Measurements from ENCODE around the gene PPP4R3C. TPM values are rescaled to one million over a fixed set of nuclear protein-coding genes. Genes with fewer than 3 reads are reported as not detected.
"Not testable (repeated sequence)": the region's sequence is repeated elsewhere in the genome, so short reads cannot be mapped to it uniquely, and the experiment has no call there.

PPP4R3C gene
- not detected in 3 replicates for total RNA-seq
- long read RNA-seq: 0 reads

- TF ChIP-seq, protein P1, sequence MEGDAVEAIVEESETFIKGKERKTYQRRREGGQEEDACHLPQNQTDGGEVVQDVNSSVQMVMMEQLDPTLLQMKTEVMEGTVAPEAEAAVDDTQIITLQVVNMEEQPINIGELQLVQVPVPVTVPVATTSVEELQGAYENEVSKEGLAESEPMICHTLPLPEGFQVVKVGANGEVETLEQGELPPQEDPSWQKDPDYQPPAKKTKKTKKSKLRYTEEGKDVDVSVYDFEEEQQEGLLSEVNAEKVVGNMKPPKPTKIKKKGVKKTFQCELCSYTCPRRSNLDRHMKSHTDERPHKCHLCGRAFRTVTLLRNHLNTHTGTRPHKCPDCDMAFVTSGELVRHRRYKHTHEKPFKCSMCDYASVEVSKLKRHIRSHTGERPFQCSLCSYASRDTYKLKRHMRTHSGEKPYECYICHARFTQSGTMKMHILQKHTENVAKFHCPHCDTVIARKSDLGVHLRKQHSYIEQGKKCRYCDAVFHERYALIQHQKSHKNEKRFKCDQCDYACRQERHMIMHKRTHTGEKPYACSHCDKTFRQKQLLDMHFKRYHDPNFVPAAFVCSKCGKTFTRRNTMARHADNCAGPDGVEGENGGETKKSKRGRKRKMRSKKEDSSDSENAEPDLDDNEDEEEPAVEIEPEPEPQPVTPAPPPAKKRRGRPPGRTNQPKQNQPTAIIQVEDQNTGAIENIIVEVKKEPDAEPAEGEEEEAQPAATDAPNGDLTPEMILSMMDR (IDR thresholded peaks at IDR 0.05): no peak
Observed at GRCh38 chrX:27463187-27463586, at the start of gene PPP4R3C. PPP4R3C (minus strand) TSS chrX:27463341; CDS start chrX:27463296, 45 bp downstream.

DNA sequence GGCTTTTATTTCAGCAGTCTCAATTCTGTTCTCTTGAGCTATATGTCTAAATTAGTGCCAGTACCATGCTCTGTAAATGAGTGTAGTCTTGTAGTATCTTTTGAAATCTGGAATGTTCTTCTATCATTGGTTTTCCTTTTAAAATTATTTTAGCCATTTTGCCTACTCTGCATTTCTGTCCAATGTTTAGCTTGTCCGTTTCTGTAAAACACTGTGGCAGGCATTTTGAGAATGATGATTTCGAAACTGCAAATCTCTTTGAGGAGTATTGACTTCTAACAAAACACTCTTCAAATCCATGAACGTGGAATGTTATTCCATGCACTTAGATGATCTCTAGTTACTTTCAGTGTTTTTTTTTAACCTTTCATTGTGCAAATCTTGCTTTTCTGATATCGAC is 28.3 kb upstream of the PPP4R3C start:
- H3K27me3 Mint-ChIP-seq (ENCODE audit: low read depth): no peaks in the 10 kb centered on the region
- TF ChIP-seq, protein P1 (IDR thresholded peaks at IDR 0.05): no peak
- H3K4me3 Mint-ChIP-seq (ENCODE audit: unreplicated experiment): no peak overlapping the region
- H3K36me3 Mint-ChIP-seq (ENCODE audit: low read depth): no peaks in the 10 kb centered on the region
- H3K4me1 Mint-ChIP-seq (ENCODE audit: low read depth): no peaks in the 10 kb centered on the region
- peaks cover 9% of the 10 kb centered on the region for H3K9me3 Mint-ChIP-seq (ENCODE audit: low read depth)
- DNase-seq (ENCODE audit: low spot score): no peak
- no peak overlapping the region for H3K27ac Mint-ChIP-seq (ENCODE audit: unreplicated experiment)

More at GRCh38 chrX:27463187-27463586, at the start of gene PPP4R3C:
- H3K4me3 Mint-ChIP-seq (ENCODE audit: unreplicated experiment): no peak within 1 kb of the TSS
- H3K4me1 Mint-ChIP-seq (ENCODE audit: low read depth): no peaks in the 10 kb centered on the region
- no peaks in the 10 kb centered on the region for H3K27me3 Mint-ChIP-seq (ENCODE audit: low read depth)
- H3K36me3 Mint-ChIP-seq (ENCODE audit: low read depth): no peaks in the 10 kb centered on the region
- H3K27ac Mint-ChIP-seq (ENCODE audit: unreplicated experiment): no peak within 1 kb of the TSS
- peaks cover 17% of the 10 kb centered on the region for H3K9me3 Mint-ChIP-seq (ENCODE audit: low read depth)
- no peak for DNase-seq (ENCODE audit: low spot score)

GRCh38 chrX:27466051-27466450 is 2.9 kb upstream of the PPP4R3C start:
- Mint-ChIP-seq H3K27me3 (ENCODE audit: low read depth) (no peaks in the 10 kb centered on the region), H3K4me3 (ENCODE audit: unreplicated experiment) (no peak overlapping the region), H3K4me1 (ENCODE audit: low read depth) (no peaks in the 10 kb centered on the region), H3K27ac (ENCODE audit: unreplicated experiment) (no peak overlapping the region), H3K9me3 (ENCODE audit: low read depth) (peaks cover 13% of the 10 kb centered on the region), H3K36me3 (ENCODE audit: low read depth) (no peaks in the 10 kb centered on the region)
- no peak for DNase-seq (ENCODE audit: low spot score)
- TF ChIP-seq, protein P1 (IDR thresholded peaks at IDR 0.05): no peak

DNA sequence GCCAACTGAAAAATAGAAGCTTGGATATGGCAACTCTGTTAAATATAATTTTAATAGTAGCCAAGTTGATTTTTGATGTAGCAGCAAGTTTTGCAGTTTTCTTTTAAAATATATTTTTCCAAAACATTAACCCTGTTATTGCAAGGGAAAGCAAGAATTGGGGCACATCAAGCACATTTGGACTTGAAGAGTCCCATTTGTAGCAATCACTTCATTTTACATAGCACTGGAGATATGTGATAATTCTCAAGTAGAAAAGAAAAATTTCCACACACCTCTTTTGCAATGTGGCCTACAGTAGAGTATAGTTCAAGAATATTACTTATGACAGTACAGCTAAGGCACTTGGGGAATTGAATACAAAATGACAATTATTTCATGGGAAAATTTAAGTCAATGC is 1.9 kb upstream of the PPP4R3C start:
- Mint-ChIP-seq H3K4me3 (ENCODE audit: unreplicated experiment) (no peak overlapping the region), H3K36me3 (ENCODE audit: low read depth) (no peaks in the 10 kb centered on the region), H3K27me3 (ENCODE audit: low read depth) (no peaks in the 10 kb centered on the region), H3K27ac (ENCODE audit: unreplicated experiment) (no peak overlapping the region), H3K4me1 (ENCODE audit: low read depth) (no peaks in the 10 kb centered on the region), H3K9me3 (ENCODE audit: low read depth) (peaks cover 17% of the 10 kb centered on the region)
- no peak for DNase-seq (ENCODE audit: low spot score)
- TF ChIP-seq, protein P1 (IDR thresholded peaks at IDR 0.05): no peak

GRCh38 chrX:27459129-27459528 is 4.0 kb downstream of the PPP4R3C start:
- not testable (repeated sequence) for H3K27me3 Mint-ChIP-seq (ENCODE audit: low read depth); H3K36me3 Mint-ChIP-seq (ENCODE audit: low read depth); H3K4me1 Mint-ChIP-seq (ENCODE audit: low read depth); H3K27ac Mint-ChIP-seq (ENCODE audit: unreplicated experiment); H3K4me3 Mint-ChIP-seq (ENCODE audit: unreplicated experiment); DNase-seq (ENCODE audit: low spot score)
- H3K9me3 Mint-ChIP-seq (ENCODE audit: low read depth): peaks cover 18% of the 10 kb centered on the region

DNA sequence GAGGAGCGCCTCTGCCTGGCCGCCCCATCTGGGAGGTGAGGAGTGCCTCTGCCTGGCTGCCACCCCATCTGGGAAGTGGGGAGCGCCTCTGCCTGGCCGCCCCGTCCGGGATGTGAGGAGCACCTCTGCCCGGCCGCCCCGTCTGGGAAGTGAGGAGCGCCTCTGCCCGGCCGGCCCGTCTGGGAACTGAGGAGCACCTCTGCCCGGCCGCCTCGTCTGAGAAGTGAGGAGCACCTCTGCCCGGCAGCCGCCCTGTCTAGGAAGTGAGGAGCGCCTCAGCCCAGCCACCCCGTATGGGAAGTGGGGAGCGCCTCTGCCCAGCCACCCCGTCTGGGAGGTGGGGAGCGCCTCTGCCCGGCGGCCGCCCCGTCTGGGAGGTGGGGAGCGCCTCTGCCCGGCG is 4.6 kb downstream of the PPP4R3C start:
- DNase-seq (ENCODE audit: low spot score); H3K36me3 Mint-ChIP-seq (ENCODE audit: low read depth); H3K27ac Mint-ChIP-seq (ENCODE audit: unreplicated experiment); H3K4me1 Mint-ChIP-seq (ENCODE audit: low read depth); H3K27me3 Mint-ChIP-seq (ENCODE audit: low read depth); H3K4me3 Mint-ChIP-seq (ENCODE audit: unreplicated experiment): not testable (repeated sequence)
- H3K9me3 Mint-ChIP-seq (ENCODE audit: low read depth): peaks cover 20% of the 10 kb centered on the region
